Measurements from ENCODE around the gene ZNF488. TPM values are rescaled to one million over a fixed set of nuclear protein-coding genes. Genes with fewer than 3 reads are reported as not detected.

The ZNF488 gene
- polyA plus RNA-seq, 2 of the 4 experiments (the other 2 are of a cell fraction): 4.0 to 8.3 TPM

DNA sequence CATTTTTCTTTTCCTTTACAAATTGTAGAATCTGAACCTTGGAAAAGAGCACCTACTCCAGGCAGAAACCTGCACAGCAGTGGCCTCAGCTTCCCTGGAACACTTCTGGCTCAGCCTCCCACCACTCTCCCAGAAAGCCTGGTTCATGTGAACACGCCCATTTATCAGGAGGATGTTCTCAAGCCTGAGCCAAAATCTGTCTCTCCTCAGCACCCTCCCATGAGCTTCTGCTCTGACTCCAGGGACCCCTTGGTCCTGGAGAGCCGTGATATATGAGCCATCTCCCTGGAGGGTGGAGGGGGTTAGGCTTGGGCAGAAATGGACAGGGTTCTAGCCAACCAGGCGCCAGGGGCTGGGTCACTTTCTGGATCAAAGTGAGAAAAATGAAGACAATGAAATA is 51.7 kb downstream of the ZNF488 start:
- WGBS (ENCODE audit: missing lambda C conversion rate): 44% methylated on average over 2 of the region's 3 CpGs
- POLR2A ChIA-PET: no interaction called here
- TF ChIP-seq RAD21 (conservative IDR thresholded peaks at IDR 0.05 in 1 of 2, IDR thresholded peaks at IDR 0.05 in 1 of 2) (no peak), POLR2AphosphoS2 (conservative IDR thresholded peaks at IDR 0.05; ENCODE audit: low read length) (no peak), MAFK (IDR thresholded peaks at IDR 0.05; ENCODE audit: partially characterized antibody) (no peak), ZSCAN20 (CRISPR knock-in tag; IDR thresholded peaks at IDR 0.05) (no peak), JUNB (IDR thresholded peaks at IDR 0.05) (no peak), FOXS1 (CRISPR knock-in tag; IDR thresholded peaks at IDR 0.05) (no peak), NR3C1 (IDR thresholded peaks at IDR 0.05) (no peak), GATA3 (IDR thresholded peaks at IDR 0.05; ENCODE audit: borderline replicate concordance) (no peak), FOSB (CRISPR knock-in tag; IDR thresholded peaks at IDR 0.05) (no peak), EP300 (IDR thresholded peaks at IDR 0.05) (no peak)
- TF ChIP-seq, protein P1, sequence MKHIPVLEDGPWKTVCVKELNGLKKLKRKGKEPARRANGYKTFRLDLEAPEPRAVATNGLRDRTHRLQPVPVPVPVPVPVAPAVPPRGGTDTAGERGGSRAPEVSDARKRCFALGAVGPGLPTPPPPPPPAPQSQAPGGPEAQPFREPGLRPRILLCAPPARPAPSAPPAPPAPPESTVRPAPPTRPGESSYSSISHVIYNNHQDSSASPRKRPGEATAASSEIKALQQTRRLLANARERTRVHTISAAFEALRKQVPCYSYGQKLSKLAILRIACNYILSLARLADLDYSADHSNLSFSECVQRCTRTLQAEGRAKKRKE (CRISPR knock-in tag; IDR thresholded peaks at IDR 0.05; ENCODE audit: low read depth): no peak
- TF ChIP-seq, protein P2, sequence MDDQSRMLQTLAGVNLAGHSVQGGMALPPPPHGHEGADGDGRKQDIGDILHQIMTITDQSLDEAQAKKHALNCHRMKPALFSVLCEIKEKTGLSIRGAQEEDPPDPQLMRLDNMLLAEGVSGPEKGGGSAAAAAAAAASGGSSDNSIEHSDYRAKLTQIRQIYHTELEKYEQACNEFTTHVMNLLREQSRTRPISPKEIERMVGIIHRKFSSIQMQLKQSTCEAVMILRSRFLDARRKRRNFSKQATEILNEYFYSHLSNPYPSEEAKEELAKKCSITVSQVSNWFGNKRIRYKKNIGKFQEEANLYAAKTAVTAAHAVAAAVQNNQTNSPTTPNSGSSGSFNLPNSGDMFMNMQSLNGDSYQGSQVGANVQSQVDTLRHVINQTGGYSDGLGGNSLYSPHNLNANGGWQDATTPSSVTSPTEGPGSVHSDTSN (IDR thresholded peaks at IDR 0.05): no peak
- TF ChIP-seq, protein P3, sequence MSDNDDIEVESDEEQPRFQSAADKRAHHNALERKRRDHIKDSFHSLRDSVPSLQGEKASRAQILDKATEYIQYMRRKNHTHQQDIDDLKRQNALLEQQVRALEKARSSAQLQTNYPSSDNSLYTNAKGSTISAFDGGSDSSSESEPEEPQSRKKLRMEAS (IDR thresholded peaks at IDR 0.05): no peak
- TF ChIP-seq, protein P4, sequence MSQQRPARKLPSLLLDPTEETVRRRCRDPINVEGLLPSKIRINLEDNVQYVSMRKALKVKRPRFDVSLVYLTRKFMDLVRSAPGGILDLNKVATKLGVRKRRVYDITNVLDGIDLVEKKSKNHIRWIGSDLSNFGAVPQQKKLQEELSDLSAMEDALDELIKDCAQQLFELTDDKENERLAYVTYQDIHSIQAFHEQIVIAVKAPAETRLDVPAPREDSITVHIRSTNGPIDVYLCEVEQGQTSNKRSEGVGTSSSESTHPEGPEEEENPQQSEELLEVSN (IDR thresholded peaks at IDR 0.05; ENCODE audit: borderline replicate concordance, low read depth): no peak
- TF ChIP-seq, protein P5, sequence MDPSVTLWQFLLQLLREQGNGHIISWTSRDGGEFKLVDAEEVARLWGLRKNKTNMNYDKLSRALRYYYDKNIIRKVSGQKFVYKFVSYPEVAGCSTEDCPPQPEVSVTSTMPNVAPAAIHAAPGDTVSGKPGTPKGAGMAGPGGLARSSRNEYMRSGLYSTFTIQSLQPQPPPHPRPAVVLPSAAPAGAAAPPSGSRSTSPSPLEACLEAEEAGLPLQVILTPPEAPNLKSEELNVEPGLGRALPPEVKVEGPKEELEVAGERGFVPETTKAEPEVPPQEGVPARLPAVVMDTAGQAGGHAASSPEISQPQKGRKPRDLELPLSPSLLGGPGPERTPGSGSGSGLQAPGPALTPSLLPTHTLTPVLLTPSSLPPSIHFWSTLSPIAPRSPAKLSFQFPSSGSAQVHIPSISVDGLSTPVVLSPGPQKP (IDR thresholded peaks at IDR 0.05; ENCODE audit: low read depth, low read length): no peak
- peaks cover 6% of the 10 kb centered on the region; the same call in 1 of the 3 replicates for H3K4me1 ChIP-seq
- no peaks in the 10 kb centered on the region for H3K9me3 ChIP-seq
- no peak overlapping the region for H3K27ac ChIP-seq
- no peak overlapping the region for H3K4me2 ChIP-seq
- no peak overlapping the region for H3K4me3 ChIP-seq
- ATAC-seq (no peak), DNase-seq (ENCODE audit: low read depth in 1 of 2, low spot score in 1 of 2) (no peak), FAIRE-seq (no peak)
- CTCF ChIA-PET: interaction anchor here (1.0 to 3.2 kb wide), 5 partner anchors 8 to 308 kb away, joined by 3 to 11 read pairs (median 4); no protein-coding TSS in a partner anchor

DNA sequence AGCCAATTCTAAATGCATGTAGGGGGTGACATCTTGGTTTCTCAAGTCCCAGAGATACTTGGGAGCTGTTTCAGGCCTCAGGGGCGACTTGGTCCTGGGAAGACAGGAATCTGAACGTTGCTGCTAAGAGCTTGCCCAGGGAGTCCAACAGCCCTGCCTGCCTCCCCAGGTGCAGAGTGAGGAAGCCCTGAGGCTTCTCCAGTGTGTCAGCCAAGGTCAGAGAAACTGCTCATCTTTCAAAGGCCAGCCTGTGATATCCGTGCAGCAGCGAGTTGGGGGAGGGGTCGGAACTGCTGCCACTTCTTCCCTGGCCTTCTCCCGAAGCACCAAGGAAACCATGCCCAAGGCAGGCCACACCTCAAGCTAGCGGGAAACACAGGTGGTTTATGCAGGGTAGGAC is 52.1 kb downstream of the ZNF488 start:
- H3K27ac ChIP-seq: no peak overlapping the region
- H3K4me1 ChIP-seq: peaks cover 6% of the 10 kb centered on the region; the same call in 1 of the 3 replicates
- no peak overlapping the region for H3K4me2 ChIP-seq
- WGBS (ENCODE audit: missing lambda C conversion rate): 59% methylated on average over 7 of the region's 7 CpGs
- DNase-seq (ENCODE audit: low read depth in 1 of 2, low spot score in 1 of 2) (no peak), FAIRE-seq (no peak), ATAC-seq (no peak)
- ChIA-PET CTCF (interaction anchor here (1.1 to 3.2 kb wide), 3 partner anchors 8 to 308 kb away, joined by 3 to 11 read pairs (median 11); no protein-coding TSS in a partner anchor), POLR2A (no interaction called here)
- no peak for TF ChIP-seq NFE2L2 (conservative IDR thresholded peaks at IDR 0.05; ENCODE audit: low read length)
- TF ChIP-seq RAD21 (conservative IDR thresholded peaks at IDR 0.05 in 1 of 2, IDR thresholded peaks at IDR 0.05 in 1 of 2): no peak
- no peak for TF ChIP-seq HDAC2 (IDR thresholded peaks at IDR 0.05)
- TF ChIP-seq EHMT2 (IDR thresholded peaks at IDR 0.05; ENCODE audit: low read depth): no peak
- H3K9me3 ChIP-seq: no peaks in the 10 kb centered on the region
- H3K4me3 ChIP-seq: no peak overlapping the region

DNA sequence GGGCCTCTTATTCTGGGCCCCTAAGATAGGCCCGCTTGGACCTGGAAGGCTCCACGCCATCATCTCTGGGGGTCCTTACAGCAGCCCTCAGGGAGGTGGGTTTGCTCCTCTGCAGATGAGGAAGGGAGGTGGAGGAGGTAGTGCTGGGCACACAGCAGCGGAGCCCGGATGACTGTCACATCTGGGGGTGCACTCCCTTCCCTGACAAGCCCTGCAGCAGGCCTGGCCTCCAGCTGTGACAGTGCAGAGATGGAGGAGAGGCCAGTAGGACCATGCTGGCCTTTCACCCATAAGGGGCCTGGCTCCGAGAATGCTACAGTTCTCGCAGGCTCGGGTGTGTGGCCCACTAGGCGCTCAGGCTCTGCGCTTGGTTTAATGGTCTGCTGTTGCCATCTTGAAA is 52.6 kb downstream of the ZNF488 start:
- H3K4me2 ChIP-seq: no peak overlapping the region
- H3K27ac ChIP-seq: no peak overlapping the region
- POLR2A ChIA-PET: no interaction called here
- CTCF ChIA-PET: interaction anchor here (1.1 to 3.2 kb wide), 2 partner anchors 9 to 307 kb away, joined by 3 to 11 read pairs; no protein-coding TSS in a partner anchor
- H3K4me1 ChIP-seq: peaks cover 6% of the 10 kb centered on the region; the same call in 1 of the 3 replicates
- 84% methylated on average over 8 of the region's 9 CpGs for WGBS (ENCODE audit: missing lambda C conversion rate)
- ATAC-seq (no peak), FAIRE-seq (no peak), DNase-seq (ENCODE audit: low read depth in 1 of 2, low spot score in 1 of 2) (no peak)
- TF ChIP-seq MAZ (IDR thresholded peaks at IDR 0.05; ENCODE audit: borderline replicate concordance, low read depth, low read length) (no peak), JUNB (IDR thresholded peaks at IDR 0.05) (no peak), ZNF302 (CRISPR knock-in tag; IDR thresholded peaks at IDR 0.05) (no peak)
- TF ChIP-seq, protein P6, sequence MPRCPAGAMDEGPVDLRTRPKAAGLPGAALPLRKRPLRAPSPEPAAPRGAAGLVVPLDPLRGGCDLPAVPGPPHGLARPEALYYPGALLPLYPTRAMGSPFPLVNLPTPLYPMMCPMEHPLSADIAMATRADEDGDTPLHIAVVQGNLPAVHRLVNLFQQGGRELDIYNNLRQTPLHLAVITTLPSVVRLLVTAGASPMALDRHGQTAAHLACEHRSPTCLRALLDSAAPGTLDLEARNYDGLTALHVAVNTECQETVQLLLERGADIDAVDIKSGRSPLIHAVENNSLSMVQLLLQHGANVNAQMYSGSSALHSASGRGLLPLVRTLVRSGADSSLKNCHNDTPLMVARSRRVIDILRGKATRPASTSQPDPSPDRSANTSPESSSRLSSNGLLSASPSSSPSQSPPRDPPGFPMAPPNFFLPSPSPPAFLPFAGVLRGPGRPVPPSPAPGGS (IDR thresholded peaks at IDR 0.05): no peak
- H3K9me3 ChIP-seq: no peaks in the 10 kb centered on the region
- no peak overlapping the region for H3K4me3 ChIP-seq

Data from A549 (cell line).